WTC11 (cell line): ENCODE measurements around the gene SURF1.

Source experiments
- AFF4 ChIP-seq: sonication (generic); formaldehyde crosslinking; IDR thresholded peaks from 2 replicates; pipeline ENCODE4 v1.8.1; 2023; ENCODE audit warnings: mild to moderate bottlenecking, missing genetic modification reagents, borderline replicate concordance
- ATF1 ChIP-seq: sonication (generic); formaldehyde crosslinking; IDR thresholded peaks from 2 replicates; pipeline ENCODE4 v1.8.1; 2023; ENCODE audit warnings: mild to moderate bottlenecking, moderate library complexity, missing genetic modification reagents
- CREM ChIP-seq: sonication (generic); formaldehyde crosslinking; IDR thresholded peaks from 2 replicates; pipeline ENCODE4 v1.8.1; 2022; ENCODE audit warnings: mild to moderate bottlenecking, missing genetic modification reagents, moderate library complexity
- CTCF ChIP-seq: fragments of 200-600 bp; IDR thresholded peaks from 2 replicates; pipeline ENCODE4 v1.8.0; 2022; ENCODE audit warnings: antibody characterized with exemption
- ETV6 ChIP-seq: sonication (generic); formaldehyde crosslinking; IDR thresholded peaks from 2 replicates; pipeline ENCODE4 v1.8.1; 2022; ENCODE audit warnings: mild to moderate bottlenecking, missing genetic modification reagents
- FOXK1 ChIP-seq: sonication (generic); formaldehyde crosslinking; IDR thresholded peaks from 2 replicates; pipeline ENCODE4 v1.8.0; 2022; ENCODE audit warnings: mild to moderate bottlenecking, moderate library complexity, missing genetic modification reagents
- FOXP1 ChIP-seq: sonication (generic); formaldehyde crosslinking; IDR thresholded peaks from 2 replicates; pipeline ENCODE4 v1.8.0; 2022; ENCODE audit warnings: missing genetic modification reagents, mild to moderate bottlenecking, moderate library complexity, borderline replicate concordance
- IRF2 ChIP-seq: sonication (generic); formaldehyde crosslinking; IDR thresholded peaks from 2 replicates; pipeline ENCODE4 v1.8.0; 2022; ENCODE audit warnings: low read depth, missing genetic modification reagents, borderline replicate concordance
- KAT7 ChIP-seq: sonication (generic); formaldehyde crosslinking; IDR thresholded peaks from 2 replicates; pipeline ENCODE4 v1.8.1; 2023; ENCODE audit warnings: missing genetic modification reagents, mild to moderate bottlenecking, borderline replicate concordance
- NFE2L1 ChIP-seq: sonication (generic); formaldehyde crosslinking; IDR thresholded peaks from 2 replicates; pipeline ENCODE4 v1.8.1; 2023; ENCODE audit warnings: missing genetic modification reagents
- USF1 ChIP-seq: sonication (generic); formaldehyde crosslinking; IDR thresholded peaks from 2 replicates; pipeline ENCODE4 v1.8.0; 2022; ENCODE audit warnings: mild to moderate bottlenecking, missing genetic modification reagents
- ZNF423 ChIP-seq: fragments of 250-450 bp; sonication (Bioruptor Pico); IDR thresholded peaks from 2 replicates; pipeline ENCODE4 v2.1.2; 2022; ENCODE audit warnings: mild to moderate bottlenecking, moderate library complexity
- TF ChIP-seq, protein P1 (sequence below): sonication (generic); formaldehyde crosslinking; IDR thresholded peaks from 2 replicates; pipeline ENCODE4 v1.8.1; 2022; ENCODE audit warnings: mild to moderate bottlenecking, moderate library complexity, missing genetic modification reagents
- TF ChIP-seq, protein P2 (sequence below): sonication (generic); formaldehyde crosslinking; IDR thresholded peaks from 2 replicates; pipeline ENCODE4 v1.8.1; 2023; ENCODE audit warnings: mild to moderate bottlenecking, moderate library complexity, missing genetic modification reagents

- TF ChIP-seq CTCF = no peak
- TF ChIP-seq, protein P1, sequence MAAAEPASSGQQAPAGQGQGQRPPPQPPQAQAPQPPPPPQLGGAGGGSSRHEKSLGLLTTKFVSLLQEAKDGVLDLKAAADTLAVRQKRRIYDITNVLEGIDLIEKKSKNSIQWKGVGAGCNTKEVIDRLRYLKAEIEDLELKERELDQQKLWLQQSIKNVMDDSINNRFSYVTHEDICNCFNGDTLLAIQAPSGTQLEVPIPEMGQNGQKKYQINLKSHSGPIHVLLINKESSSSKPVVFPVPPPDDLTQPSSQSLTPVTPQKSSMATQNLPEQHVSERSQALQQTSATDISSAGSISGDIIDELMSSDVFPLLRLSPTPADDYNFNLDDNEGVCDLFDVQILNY (CRISPR knock-in tag) = no peak
- no peak for TF ChIP-seq FOXP1 (CRISPR knock-in tag)
- no peak for TF ChIP-seq IRF2 (CRISPR knock-in tag)
- no peak for TF ChIP-seq KAT7
- TF ChIP-seq FOXK1 (CRISPR knock-in tag) = no peak
- no peak for TF ChIP-seq ZNF423 (CRISPR knock-in tag)
- no peak for TF ChIP-seq NFE2L1 (CRISPR knock-in tag)
- TF ChIP-seq, protein P2, sequence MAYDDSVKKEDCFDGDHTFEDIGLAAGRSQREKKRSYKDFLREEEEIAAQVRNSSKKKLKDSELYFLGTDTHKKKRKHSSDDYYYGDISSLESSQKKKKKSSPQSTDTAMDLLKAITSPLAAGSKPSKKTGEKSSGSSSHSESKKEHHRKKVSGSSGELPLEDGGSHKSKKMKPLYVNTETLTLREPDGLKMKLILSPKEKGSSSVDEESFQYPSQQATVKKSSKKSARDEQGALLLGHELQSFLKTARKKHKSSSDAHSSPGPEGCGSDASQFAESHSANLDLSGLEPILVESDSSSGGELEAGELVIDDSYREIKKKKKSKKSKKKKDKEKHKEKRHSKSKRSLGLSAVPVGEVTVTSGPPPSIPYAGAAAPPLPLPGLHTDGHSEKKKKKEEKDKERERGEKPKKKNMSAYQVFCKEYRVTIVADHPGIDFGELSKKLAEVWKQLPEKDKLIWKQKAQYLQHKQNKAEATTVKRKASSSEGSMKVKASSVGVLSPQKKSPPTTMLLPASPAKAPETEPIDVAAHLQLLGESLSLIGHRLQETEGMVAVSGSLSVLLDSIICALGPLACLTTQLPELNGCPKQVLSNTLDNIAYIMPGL = no peak
- TF ChIP-seq ETV6 (CRISPR knock-in tag) = no peak
- no peak for TF ChIP-seq AFF4
- no peak for TF ChIP-seq CREM (CRISPR knock-in tag)
- no peak for TF ChIP-seq USF1 (CRISPR knock-in tag)
- no peak for TF ChIP-seq ATF1 (CRISPR knock-in tag)
Measured at GRCh38 chr9:133369422-133369821, 13.1 kb upstream of the SURF1 start.
